Measurements from ENCODE around the gene CLTA.

Gene CLTA

GRCh38 chr9:36204906-36205547, 14.3 kb downstream of the CLTA start:
- Mint-ChIP-seq H3K9me3 (no peaks in the 10 kb centered on the region), H3K4me1 (peaks cover 4% of the 10 kb centered on the region), H3K4me3 (no peak overlapping the region), H3K27me3 (ENCODE audit: low read depth) (no peaks in the 10 kb centered on the region), H3K27ac (no peak overlapping the region), H3K36me3 (ENCODE audit: low read depth) (peaks cover 85% of the 10 kb centered on the region)
- TF ChIP-seq CTCF (IDR thresholded peaks at IDR 0.05; ENCODE audit: unreplicated experiment in 3 of 3) = peak in 1 of 3 experiments; percentile 8

GRCh38 chr9:36207016-36207415, 16.3 kb downstream of the CLTA start:
- Mint-ChIP-seq H3K27me3 (ENCODE audit: low read depth) (no peaks in the 10 kb centered on the region), H3K9me3 (no peaks in the 10 kb centered on the region), H3K27ac (peak overlapping the region in 1 of 3 experiments; percentile 42), H3K4me1 (peaks cover 4% of the 10 kb centered on the region), H3K4me3 (no peak overlapping the region), H3K36me3 (ENCODE audit: low read depth) (peaks cover 95% of the 10 kb centered on the region)
- no peak for TF ChIP-seq CTCF (IDR thresholded peaks at IDR 0.05; ENCODE audit: unreplicated experiment in 3 of 3)

- Mint-ChIP-seq H3K9me3 (no peaks in the 10 kb centered on the region), H3K27me3 (ENCODE audit: low read depth) (no peaks in the 10 kb centered on the region), H3K27ac (peak overlapping the region; percentile 40 to 82 (median 67)), H3K4me1 (peaks cover 4% of the 10 kb centered on the region), H3K36me3 (ENCODE audit: low read depth) (peaks cover 95% of the 10 kb centered on the region), H3K4me3 (no peak overlapping the region)
- TF ChIP-seq CTCF (IDR thresholded peaks at IDR 0.05; ENCODE audit: unreplicated experiment in 3 of 3) = no peak
These were observed 16.9 kb downstream of the CLTA start for GRCh38 chr9:36207546-36208012.

- no peaks in the 10 kb centered on the region for H3K9me3 Mint-ChIP-seq
- TF ChIP-seq CTCF (IDR thresholded peaks at IDR 0.05; ENCODE audit: unreplicated experiment in 3 of 3) = no peak
- H3K27me3 Mint-ChIP-seq (ENCODE audit: low read depth) = no peaks in the 10 kb centered on the region
These were observed 18.0 kb downstream of the CLTA start for GRCh38 chr9:36208521-36209253.

GRCh38 chr9:36210722-36211121, 20.0 kb downstream of the CLTA start:
- Mint-ChIP-seq H3K4me1 (peaks cover 9% of the 10 kb centered on the region), H3K27ac (peak overlapping the region in 1 of 3 experiments; percentile 9), H3K4me3 (no peak overlapping the region), H3K36me3 (ENCODE audit: low read depth) (peaks cover 84% of the 10 kb centered on the region), H3K9me3 (no peaks in the 10 kb centered on the region), H3K27me3 (ENCODE audit: low read depth) (no peaks in the 10 kb centered on the region)
- no peak for TF ChIP-seq CTCF (IDR thresholded peaks at IDR 0.05; ENCODE audit: unreplicated experiment in 3 of 3)

More at GRCh38 chr9:36208521-36209253, 18.0 kb downstream of the CLTA start:
- Mint-ChIP-seq H3K4me3 (no peak overlapping the region), H3K36me3 (ENCODE audit: low read depth) (peaks cover 94% of the 10 kb centered on the region), H3K4me1 (peaks cover 4% of the 10 kb centered on the region), H3K27ac (peak overlapping the region in 1 of 3 experiments; percentile 82)

Measured in nephron (organoid).